HFFc6 (cell line): Measurements from ENCODE around the gene CD81. TPM values are rescaled to one million over a fixed set of nuclear protein-coding genes. Genes with fewer than 3 reads are reported as not detected.

ENCODE experiments used
- DNase-seq: peaks from one replicate; pipeline ENCODE4 v3.0.0-alpha.2; 2018
- H3K27ac Mint-ChIP-seq: 2 replicates; pipeline ENCODE4 v1.8.0; 2020; ENCODE audit warnings: mild to moderate bottlenecking, mixed read lengths
- H3K27me3 Mint-ChIP-seq: 2 replicates; pipeline ENCODE4 v1.8.0; 2021; ENCODE audit warnings: mild to moderate bottlenecking, moderate library complexity, mixed read lengths; ENCODE audit not compliant: insufficient read depth
- H3K36me3 Mint-ChIP-seq: 2 replicates; pipeline ENCODE4 v1.8.0; 2021; ENCODE audit warnings: low read depth, mixed read lengths
- H3K4me1 Mint-ChIP-seq: 2 replicates; pipeline ENCODE4 v1.8.0; 2020; ENCODE audit warnings: low read depth, mixed read lengths
- H3K4me3 Mint-ChIP-seq: 2 replicates; pipeline ENCODE4 v1.8.0; 2020; ENCODE audit warnings: mild to moderate bottlenecking, moderate library complexity, mixed read lengths
- H3K9me3 Mint-ChIP-seq: 2 replicates; pipeline ENCODE4 v1.8.0; 2020; ENCODE audit warnings: mild to moderate bottlenecking, mixed read lengths
- total RNA-seq, 6 experiments: library from RNA; stranded (reverse); fragmentation: NEBNext Ultra II Directional; extraction: Animal tissue kit (Norgen Biotek cat#: 25700); gene quantifications; 2 replicates in 1 of 6; 3 replicates in 5 of 6; pipeline ENCODE4 v1.2.3, GENCODE V29; 2021
- TF ChIP-seq, protein P1 (sequence below): fragments of 200-600 bp; sonication (generic); IDR thresholded peaks from 2 replicates; pipeline ENCODE4 v1.5.0; 2021; ENCODE audit warnings: antibody characterized with exemption, mild to moderate bottlenecking

The CD81 gene
- total RNA-seq, 6 experiments from 2014 or later, result 540 to 738 (median 627) TPM

DNA sequence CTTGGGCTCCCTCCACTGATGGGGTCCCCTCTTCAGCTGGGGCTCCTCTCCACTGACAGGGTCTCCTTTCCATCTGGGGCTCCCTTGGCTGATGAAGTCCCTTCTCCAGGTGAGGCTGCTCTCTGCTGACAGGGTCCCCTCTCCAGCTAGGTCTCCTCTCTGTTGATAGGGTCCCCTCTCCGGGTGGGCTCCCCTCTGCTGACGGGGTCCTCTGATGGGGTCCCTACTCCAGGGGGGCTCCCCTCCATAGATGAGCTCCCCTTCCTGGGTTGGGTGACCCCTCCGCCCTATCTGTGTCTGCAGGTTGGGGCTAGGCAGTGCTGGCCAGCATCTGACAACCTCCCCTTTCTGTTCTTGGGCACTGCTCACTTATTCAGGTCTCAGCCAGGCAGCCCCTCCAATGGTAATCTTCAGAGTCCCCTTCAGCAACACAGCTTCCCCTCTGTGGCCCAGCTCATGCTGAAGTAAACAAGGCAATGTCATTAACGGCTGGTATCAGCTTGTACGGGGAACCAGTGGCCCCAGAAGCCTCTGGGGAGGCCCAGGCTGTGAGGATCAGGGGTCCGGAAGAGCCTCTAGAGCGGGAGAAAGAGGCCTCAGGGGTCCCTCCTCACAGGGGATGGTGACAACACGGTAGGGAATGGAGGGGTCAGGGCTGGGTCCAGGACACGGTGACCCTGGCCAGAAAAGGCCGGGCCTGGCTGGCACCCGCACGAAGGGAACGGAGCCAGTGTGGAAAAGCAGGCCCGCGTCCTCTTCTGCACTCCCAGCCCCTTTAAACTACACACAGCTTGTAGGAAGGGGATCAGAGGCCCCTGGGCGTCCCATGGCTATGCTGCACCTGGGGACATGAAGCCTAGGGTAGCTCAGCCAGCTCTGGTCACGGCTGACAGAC, 9.6 kb upstream of the CD81 start:
- no peaks in the 10 kb centered on the region for H3K9me3 Mint-ChIP-seq

DNA sequence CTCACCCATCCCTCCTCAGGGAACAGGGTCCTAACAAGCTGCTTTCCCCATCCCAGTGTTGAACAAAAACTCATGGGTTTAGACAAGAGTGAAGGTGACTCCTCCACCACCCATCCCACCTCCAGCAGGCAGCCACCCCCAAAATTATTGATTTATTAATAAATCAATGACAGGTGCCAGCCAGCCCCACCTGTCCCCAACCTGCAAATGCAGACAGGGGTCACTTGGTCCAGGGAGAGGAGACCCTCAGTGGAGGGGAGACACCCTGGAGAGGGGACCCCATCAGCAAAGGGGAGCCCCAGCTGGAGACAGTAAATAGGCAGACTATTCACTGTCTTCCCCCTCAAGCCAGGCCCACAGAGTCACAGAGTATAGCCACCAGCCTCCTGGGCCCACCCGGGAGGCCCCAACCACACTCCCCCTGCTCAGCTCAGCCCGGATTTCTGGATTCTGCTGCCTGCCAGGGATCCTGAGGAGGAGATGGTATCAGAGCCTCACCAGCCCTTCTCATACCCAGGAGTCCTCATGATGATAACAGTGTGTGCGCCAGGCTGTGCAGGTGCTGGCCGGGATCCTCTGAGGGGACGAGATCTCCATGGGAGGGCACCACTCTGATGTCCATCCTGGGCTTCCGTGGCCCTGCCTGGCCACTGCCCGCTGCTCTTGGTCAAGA, 8.8 kb upstream of the CD81 start:
- Mint-ChIP-seq H3K27me3 (peaks cover 10% of the 10 kb centered on the region), H3K36me3 (no peaks in the 10 kb centered on the region), H3K27ac (no peak overlapping the region), H3K4me3 (no peak overlapping the region), H3K9me3 (no peaks in the 10 kb centered on the region), H3K4me1 (no peaks in the 10 kb centered on the region)
- TF ChIP-seq, protein P1, sequence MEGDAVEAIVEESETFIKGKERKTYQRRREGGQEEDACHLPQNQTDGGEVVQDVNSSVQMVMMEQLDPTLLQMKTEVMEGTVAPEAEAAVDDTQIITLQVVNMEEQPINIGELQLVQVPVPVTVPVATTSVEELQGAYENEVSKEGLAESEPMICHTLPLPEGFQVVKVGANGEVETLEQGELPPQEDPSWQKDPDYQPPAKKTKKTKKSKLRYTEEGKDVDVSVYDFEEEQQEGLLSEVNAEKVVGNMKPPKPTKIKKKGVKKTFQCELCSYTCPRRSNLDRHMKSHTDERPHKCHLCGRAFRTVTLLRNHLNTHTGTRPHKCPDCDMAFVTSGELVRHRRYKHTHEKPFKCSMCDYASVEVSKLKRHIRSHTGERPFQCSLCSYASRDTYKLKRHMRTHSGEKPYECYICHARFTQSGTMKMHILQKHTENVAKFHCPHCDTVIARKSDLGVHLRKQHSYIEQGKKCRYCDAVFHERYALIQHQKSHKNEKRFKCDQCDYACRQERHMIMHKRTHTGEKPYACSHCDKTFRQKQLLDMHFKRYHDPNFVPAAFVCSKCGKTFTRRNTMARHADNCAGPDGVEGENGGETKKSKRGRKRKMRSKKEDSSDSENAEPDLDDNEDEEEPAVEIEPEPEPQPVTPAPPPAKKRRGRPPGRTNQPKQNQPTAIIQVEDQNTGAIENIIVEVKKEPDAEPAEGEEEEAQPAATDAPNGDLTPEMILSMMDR, result no peak
- DNase-seq, result no peak

More for the DNA sequence above, 9.6 kb upstream of the CD81 start:
- Mint-ChIP-seq H3K36me3 (no peaks in the 10 kb centered on the region), H3K4me3 (no peak overlapping the region), H3K4me1 (no peaks in the 10 kb centered on the region), H3K27me3 (peaks cover 14% of the 10 kb centered on the region), H3K27ac (no peak overlapping the region)
- TF ChIP-seq, protein P1, result no peak
- no peak for DNase-seq

DNA sequence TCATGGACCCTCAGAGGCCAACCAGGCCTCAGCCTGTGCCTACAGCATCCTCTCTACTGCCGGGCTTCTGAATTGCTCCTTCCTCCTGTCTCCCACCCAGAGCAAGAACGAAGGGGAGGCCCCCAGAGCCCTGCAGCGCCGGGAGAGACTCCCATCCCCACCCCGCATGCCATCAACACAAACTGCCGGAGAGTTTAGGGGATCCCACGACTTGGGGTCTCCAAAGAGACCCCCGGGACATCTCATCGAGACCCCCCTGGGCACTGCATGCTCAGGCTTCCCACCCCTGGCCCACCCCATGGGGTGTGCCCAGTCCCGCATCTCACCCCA, 8.3 kb upstream of the CD81 start:
- no peaks in the 10 kb centered on the region for H3K36me3 Mint-ChIP-seq
- no peak overlapping the region for H3K27ac Mint-ChIP-seq
- H3K9me3 Mint-ChIP-seq, result no peaks in the 10 kb centered on the region
- no peaks in the 10 kb centered on the region for H3K4me1 Mint-ChIP-seq
- H3K4me3 Mint-ChIP-seq, result no peak overlapping the region
- peaks cover 10% of the 10 kb centered on the region for H3K27me3 Mint-ChIP-seq
- no peak for DNase-seq
- TF ChIP-seq, protein P1, result no peak

DNA sequence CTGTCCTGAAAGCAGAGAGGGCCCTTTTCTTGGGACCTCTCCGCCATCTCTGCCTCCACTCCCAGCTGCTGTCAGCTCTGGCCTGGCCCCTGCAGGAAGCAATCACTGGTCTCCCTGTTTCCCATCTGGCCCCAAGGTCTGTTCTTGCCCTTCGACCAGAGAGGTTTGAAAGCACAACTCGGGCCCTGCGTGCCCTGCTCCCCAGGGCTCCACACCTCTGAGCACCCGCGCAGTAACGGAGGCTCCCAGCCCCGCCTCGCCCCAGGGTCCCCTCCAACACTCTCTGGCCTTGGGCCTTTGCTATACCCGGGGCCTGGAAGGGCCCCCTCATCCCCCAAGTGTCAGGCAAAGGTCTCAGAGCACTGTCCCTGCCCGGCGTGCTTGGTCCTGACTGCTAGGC, 7.8 kb upstream of the CD81 start:
- no peaks in the 10 kb centered on the region for H3K9me3 Mint-ChIP-seq
- H3K27ac Mint-ChIP-seq, result no peak overlapping the region
- TF ChIP-seq, protein P1, result no peak
- no peaks in the 10 kb centered on the region for H3K36me3 Mint-ChIP-seq
- H3K4me1 Mint-ChIP-seq, result no peaks in the 10 kb centered on the region
- DNase-seq, result no peak
- peaks cover 9% of the 10 kb centered on the region for H3K27me3 Mint-ChIP-seq
- H3K4me3 Mint-ChIP-seq, result no peak overlapping the region

DNA sequence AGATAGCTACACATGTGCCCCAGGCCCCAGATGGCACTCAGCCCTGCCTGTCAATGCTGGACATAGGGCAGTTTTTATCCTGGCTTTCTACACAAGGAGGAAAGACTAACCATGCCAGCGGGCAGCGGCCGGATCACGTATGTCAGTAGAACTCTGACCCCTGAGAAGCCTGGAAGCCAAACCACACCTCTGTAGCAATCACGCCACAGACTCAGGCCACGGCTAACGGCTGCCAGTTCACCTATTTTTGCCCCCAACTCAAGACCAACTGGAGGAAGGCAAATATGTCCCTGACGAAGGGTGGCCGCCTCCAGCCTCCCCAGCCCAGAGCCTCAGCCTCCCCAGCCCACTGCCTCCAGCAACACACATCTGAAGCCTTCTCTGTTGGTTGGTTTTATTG, 7.2 kb upstream of the CD81 start:
- peaks cover 9% of the 10 kb centered on the region for H3K27me3 Mint-ChIP-seq
- H3K4me1 Mint-ChIP-seq, result no peaks in the 10 kb centered on the region
- no peak overlapping the region for H3K4me3 Mint-ChIP-seq
- TF ChIP-seq, protein P1, result no peak
- no peak overlapping the region for H3K27ac Mint-ChIP-seq
- H3K36me3 Mint-ChIP-seq, result no peaks in the 10 kb centered on the region
- DNase-seq, result no peak
- no peaks in the 10 kb centered on the region for H3K9me3 Mint-ChIP-seq
